PC-9 (cell line): Measurements from ENCODE around the gene CCL5. TPM values are rescaled to one million over a fixed set of nuclear protein-coding genes. Genes with fewer than 3 reads are reported as not detected.

ENCODE experiments used
- BruUV-seq: library from RNA; stranded (reverse); fragments of 400-500 nt; replicated peaks from 2 replicates; lab custom pipeline; 2021; lab: Mats Ljungman, UMichigan
- CTCF ChIA-PET: fragments of 300-600 bp; sonication (Branson Sonifier 250); formaldehyde crosslinking; loops from one replicate; lab custom pipeline; 2022; ENCODE audit warnings: antibody characterized with exemption; lab: Charles Lee
- POLR2A ChIA-PET: fragments of 300-600 bp; sonication (Branson Sonifier 250); formaldehyde crosslinking; loops from one replicate; lab custom pipeline; 2022; ENCODE audit warnings: antibody characterized with exemption; ENCODE audit not compliant: unreplicated experiment; lab: Charles Lee
- DNase-seq, 2 experiments: peaks; one replicate each; pipeline versions ENCODE4 v3.0.0 to v3.0.0-alpha.2; 2015 to 2022; ENCODE audit warnings: mixed read lengths in 1 of 2
- H2AFZ ChIP-seq: fragments of 200-600 bp; sonication (generic); 2 replicates; pipeline ENCODE4 v1.8.1; 2017; ENCODE audit warnings: antibody characterized with exemption
- H3F3A ChIP-seq: fragments of 200-600 bp; sonication (generic); 2 replicates; pipeline ENCODE4 v1.8.1; 2017; ENCODE audit warnings: antibody characterized with exemption, mild to moderate bottlenecking, low read depth; ENCODE audit not compliant: insufficient read depth
- H3K27ac ChIP-seq: fragments of 200-600 bp; sonication (generic); 2 replicates; pipeline ENCODE4 v1.6.1; 2016; ENCODE audit warnings: mixed run types
- H3K27me3 ChIP-seq: fragments of 200-600 bp; sonication (generic); 2 replicates; pipeline ENCODE4 v1.6.1; 2016; ENCODE audit warnings: low read depth, mixed run types; ENCODE audit not compliant: insufficient read depth
- H3K36me3 ChIP-seq: fragments of 200-600 bp; sonication (generic); 2 replicates; pipeline ENCODE4 v1.6.1; 2016; ENCODE audit warnings: low read depth, mixed run types
- H3K4me1 ChIP-seq: fragments of 200-600 bp; sonication (generic); replicated peaks from 2 replicates; pipeline ENCODE4 v1.6.1; 2016; ENCODE audit warnings: mixed run types; ENCODE audit not compliant: insufficient read depth
- H3K4me2 ChIP-seq: fragments of 200-600 bp; sonication (generic); 2 replicates; pipeline ENCODE4 v1.6.1; 2017; ENCODE audit warnings: mixed run types
- H3K4me3 ChIP-seq: fragments of 200-600 bp; sonication (generic); 2 replicates; pipeline ENCODE4 v1.6.1; 2016; ENCODE audit warnings: mixed run types
- H3K79me2 ChIP-seq: fragments of 200-600 bp; sonication (generic); 2 replicates; pipeline ENCODE4 v1.6.1; 2017; ENCODE audit warnings: low read depth, mixed run types
- H3K9me2 ChIP-seq: fragments of 200-600 bp; sonication (generic); 2 replicates; pipeline ENCODE4 v1.8.1; 2017; ENCODE audit warnings: mild to moderate bottlenecking; ENCODE audit not compliant: insufficient read depth
- H3K9me3 ChIP-seq: fragments of 200-600 bp; sonication (generic); 2 replicates; pipeline ENCODE4 v1.8.1; 2016; ENCODE audit warnings: low read depth; ENCODE audit not compliant: insufficient read depth
- H4K20me1 ChIP-seq: fragments of 200-600 bp; sonication (generic); 2 replicates; pipeline ENCODE4 v1.8.1; 2017; ENCODE audit not compliant: insufficient read depth
- CTCF ChIP-seq: fragments of 200-600 bp; sonication (generic); conservative IDR thresholded peaks from 2 replicates; pipeline ENCODE4 v1.6.1; 2017; ENCODE audit warnings: mixed run types, antibody characterized with exemption, mild to moderate bottlenecking, moderate library complexity
- EZH2 ChIP-seq: fragments of 200-600 bp; sonication (generic); IDR thresholded peaks from 2 replicates; pipeline ENCODE4 v1.8.0; 2017; ENCODE audit warnings: antibody characterized with exemption, low read depth
- intact Hi-C: fragments of 100-400 bp; cut with micrococcal nuclease; formaldehyde crosslinking; loops from one replicate; pipeline ENCODE4 v1.10.0; 2022; ENCODE audit not compliant: unreplicated experiment
- total RNA-seq: library from RNA; stranded (reverse); gene quantifications from 2 replicates; pipeline ENCODE4 v1.2.3, GENCODE V29; 2021

The CCL5 gene
- total RNA-seq, 1 experiment from 2014 or later, result not detected

GRCh38 chr17:35920229-35920628, 40.1 kb upstream of the CCL5 start:
- DNase-seq, result no peak
- no peaks in the 10 kb centered on the region for H3K9me2 ChIP-seq
- H3K27ac ChIP-seq, result no peak overlapping the region
- ChIA-PET CTCF (no interaction called here), POLR2A (no interaction called here)
- H3K4me2 ChIP-seq, result no peak overlapping the region
- H3K27me3 ChIP-seq, result 0 out of 2 replicates have a peak, but pooled peaks cover 8% of the 10 kb centered on the region
- no peak for TF ChIP-seq EZH2
- H3K4me3 ChIP-seq, result no peak overlapping the region
- no peaks in the 10 kb centered on the region for H4K20me1 ChIP-seq
- H3K79me2 ChIP-seq, result no peaks in the 10 kb centered on the region
- no peaks in the 10 kb centered on the region for H3K9me3 ChIP-seq
- no TSS peak for BruUV-seq
- H2AFZ ChIP-seq, result no peak overlapping the region
- intact Hi-C loops, result no loop called here
- no peaks in the 10 kb centered on the region for H3F3A ChIP-seq
- no peaks in the 10 kb centered on the region for H3K4me1 ChIP-seq
- no peaks in the 10 kb centered on the region for H3K36me3 ChIP-seq

GRCh38 chr17:35918665-35919064, 38.5 kb upstream of the CCL5 start:
- no peaks in the 10 kb centered on the region for H3K36me3 ChIP-seq
- peaks cover 12% of the 10 kb centered on the region; the same call in 1 of the 2 replicates for H3K27me3 ChIP-seq
- H4K20me1 ChIP-seq, result no peaks in the 10 kb centered on the region
- no TSS peak for BruUV-seq
- no peak overlapping the region for H3K4me3 ChIP-seq
- no peak overlapping the region for H3K27ac ChIP-seq
- intact Hi-C loops, result no loop called here
- no peak overlapping the region for H3K4me2 ChIP-seq
- no peak overlapping the region for H2AFZ ChIP-seq
- CTCF ChIA-PET, result no interaction called here
- no peaks in the 10 kb centered on the region for H3K79me2 ChIP-seq
- no peaks in the 10 kb centered on the region for H3F3A ChIP-seq
- no peaks in the 10 kb centered on the region for H3K9me2 ChIP-seq
- H3K4me1 ChIP-seq, result no peaks in the 10 kb centered on the region
- TF ChIP-seq EZH2, result no peak
- no peak for TF ChIP-seq CTCF
- no peak for DNase-seq
- H3K9me3 ChIP-seq, result no peaks in the 10 kb centered on the region
- POLR2A ChIA-PET, result no interaction called here

GRCh38 chr17:35917519-35918213, 37.5 kb upstream of the CCL5 start:
- CTCF ChIA-PET, result no interaction called here
- H3K9me2 ChIP-seq, result no peaks in the 10 kb centered on the region
- no peaks in the 10 kb centered on the region for H3K36me3 ChIP-seq

More at GRCh38 chr17:35917519-35918213, 37.5 kb upstream of the CCL5 start:
- no peaks in the 10 kb centered on the region for H3F3A ChIP-seq
- TF ChIP-seq CTCF (no peak), EZH2 (no peak)
- H3K27me3 ChIP-seq, result peaks cover 12% of the 10 kb centered on the region; the same call in 1 of the 2 replicates
- no peaks in the 10 kb centered on the region for H3K4me1 ChIP-seq
- H3K9me3 ChIP-seq, result no peaks in the 10 kb centered on the region
- intact Hi-C loops, result no loop called here
- no TSS peak for BruUV-seq
- no peaks in the 10 kb centered on the region for H4K20me1 ChIP-seq
- no peak overlapping the region for H2AFZ ChIP-seq
- no peaks in the 10 kb centered on the region for H3K79me2 ChIP-seq
- POLR2A ChIA-PET, result no interaction called here
- no peak overlapping the region for H3K4me2 ChIP-seq
- no peak for DNase-seq
- no peak overlapping the region for H3K27ac ChIP-seq
- H3K4me3 ChIP-seq, result no peak overlapping the region
